Tibial nerve (tissue), 4 donors: Measurements from ENCODE around the gene SMG6.

Experiments
- EP300 ChIP-seq, 2 donors: sonication (generic); formaldehyde crosslinking; IDR thresholded peaks; one replicate each; pipeline ENCODE4 v1.6.1; 2017; ENCODE audit warnings: antibody characterized with exemption in 2 of 2, mild to moderate bottlenecking in 1 of 2
- POLR2A ChIP-seq, 2 donors: fragments of 450-650 bp; IDR thresholded peaks; one replicate each; pipeline ENCODE4 v1.6.1; 2017; ENCODE audit warnings: antibody characterized with exemption in 2 of 2, mild to moderate bottlenecking in 2 of 2, moderate library complexity in 2 of 2
- TF ChIP-seq, protein P1 (sequence below), 5 experiments: fragments of 200-600 bp in 3 of 5; fragments of 450-650 bp in 2 of 5; sonication (generic) in 3 of 5; IDR thresholded peaks; one replicate each; pipeline ENCODE4 v1.5.1; 2016 to 2019; ENCODE audit warnings: antibody characterized with exemption in 5 of 5, mild to moderate bottlenecking in 3 of 5, moderate library complexity in 2 of 5

DNA sequence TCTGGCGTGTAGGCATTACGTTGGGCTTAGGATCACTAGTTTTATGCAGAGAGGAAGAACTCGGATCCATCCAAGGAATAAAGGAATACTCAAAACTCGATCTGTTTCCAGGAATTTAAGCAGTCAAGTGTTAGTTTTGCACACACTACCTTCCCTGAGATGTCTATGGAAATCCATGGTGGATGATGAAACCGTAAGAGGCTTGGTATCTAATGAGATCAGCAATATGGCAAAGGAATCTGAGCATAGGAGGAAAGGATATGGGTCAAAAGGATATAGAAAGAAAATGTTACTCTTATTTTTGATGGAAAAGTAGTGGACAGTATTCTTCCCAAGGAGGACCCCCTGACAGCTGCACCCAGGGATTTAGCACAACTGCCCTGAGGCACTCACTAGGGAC, 59.6 kb downstream of the SMG6 start:
- TF ChIP-seq EP300 (IDR thresholded peaks at IDR 0.05) (no peak), POLR2A (IDR thresholded peaks at IDR 0.05) (no peak)
- TF ChIP-seq, protein P1, sequence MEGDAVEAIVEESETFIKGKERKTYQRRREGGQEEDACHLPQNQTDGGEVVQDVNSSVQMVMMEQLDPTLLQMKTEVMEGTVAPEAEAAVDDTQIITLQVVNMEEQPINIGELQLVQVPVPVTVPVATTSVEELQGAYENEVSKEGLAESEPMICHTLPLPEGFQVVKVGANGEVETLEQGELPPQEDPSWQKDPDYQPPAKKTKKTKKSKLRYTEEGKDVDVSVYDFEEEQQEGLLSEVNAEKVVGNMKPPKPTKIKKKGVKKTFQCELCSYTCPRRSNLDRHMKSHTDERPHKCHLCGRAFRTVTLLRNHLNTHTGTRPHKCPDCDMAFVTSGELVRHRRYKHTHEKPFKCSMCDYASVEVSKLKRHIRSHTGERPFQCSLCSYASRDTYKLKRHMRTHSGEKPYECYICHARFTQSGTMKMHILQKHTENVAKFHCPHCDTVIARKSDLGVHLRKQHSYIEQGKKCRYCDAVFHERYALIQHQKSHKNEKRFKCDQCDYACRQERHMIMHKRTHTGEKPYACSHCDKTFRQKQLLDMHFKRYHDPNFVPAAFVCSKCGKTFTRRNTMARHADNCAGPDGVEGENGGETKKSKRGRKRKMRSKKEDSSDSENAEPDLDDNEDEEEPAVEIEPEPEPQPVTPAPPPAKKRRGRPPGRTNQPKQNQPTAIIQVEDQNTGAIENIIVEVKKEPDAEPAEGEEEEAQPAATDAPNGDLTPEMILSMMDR (IDR thresholded peaks at IDR 0.05): no peak
